IMR-90 (cell line): Measurements from ENCODE around the gene ATP10B. TPM values are rescaled to one million over a fixed set of nuclear protein-coding genes. Genes with fewer than 3 reads are reported as not detected.

Experiments
- ATAC-seq: fragments of 200-7000 bp; cut with Tn5 transposase; 2 replicates; pipeline ENCODE4 v1.9.1; 2020; ENCODE audit warnings: low read depth, mild to moderate bottlenecking, moderate library complexity
- BruUV-seq: library from RNA; stranded (reverse); fragments of 400-500 nt; replicated peaks from 2 replicates; lab custom pipeline; 2021; lab: Mats Ljungman, UMichigan
- CTCF ChIA-PET: fragments of 300-600 bp; formaldehyde crosslinking; extraction: SDS; loops from one replicate; lab custom pipeline; 2021; ENCODE audit warnings: antibody characterized with exemption; lab: Yijun Ruan, JAX
- POLR2A ChIA-PET: fragments of 300-600 bp; sonication (Branson Sonifier 250); formaldehyde crosslinking; loops from one replicate; lab custom pipeline; 2022; ENCODE audit warnings: antibody characterized with exemption; ENCODE audit not compliant: unreplicated experiment; lab: Charles Lee
- DNase-seq: peaks from one replicate; pipeline ENCODE4 v3.0.0; 2013
- H2AFZ ChIP-seq: replicated peaks from 2 replicates; pipeline ENCODE3; 2013; ENCODE audit warnings: low read length, mild to moderate bottlenecking; ENCODE audit not compliant: poor library complexity
- H2AK5ac ChIP-seq: 2 replicates; pipeline ENCODE4 v1.6.1; 2013; ENCODE audit warnings: low read depth, low read length, inconsistent platforms
- H2AK9ac ChIP-seq: replicated peaks from 2 replicates; pipeline ENCODE3; 2013; ENCODE audit warnings: mild to moderate bottlenecking, low read depth, low read length, moderate library complexity; ENCODE audit not compliant: poor library complexity
- H2BK120ac ChIP-seq: 2 replicates; pipeline ENCODE4 v1.6.1; 2013; ENCODE audit warnings: low read depth, low read length, inconsistent platforms
- H2BK15ac ChIP-seq: 3 replicates; pipeline ENCODE4 v1.6.1; 2013; ENCODE audit warnings: low read depth, low read length, inconsistent platforms
- H2BK20ac ChIP-seq: 2 replicates; pipeline ENCODE4 v1.6.1; 2013; ENCODE audit warnings: low read depth, mild to moderate bottlenecking, inconsistent platforms, low read length, moderate library complexity
- H2BK5ac ChIP-seq: 2 replicates; pipeline ENCODE4 v1.6.1; 2013; ENCODE audit warnings: mild to moderate bottlenecking, low read depth, low read length, inconsistent platforms; ENCODE audit not compliant: poor library complexity, severe bottlenecking
- H3K14ac ChIP-seq: replicated peaks from 2 replicates; pipeline ENCODE4 v1.6.1; 2013; ENCODE audit warnings: low read depth, low read length, inconsistent platforms
- H3K18ac ChIP-seq: 2 replicates; pipeline ENCODE4 v1.6.1; 2013; ENCODE audit warnings: low read depth, low read length, control low read depth
- H3K23ac ChIP-seq: 2 replicates; pipeline ENCODE4 v1.6.1; 2013; ENCODE audit warnings: low read depth, low read length, inconsistent platforms
- H3K27ac ChIP-seq: 2 replicates; pipeline ENCODE4 v1.5.1; 2013; ENCODE audit warnings: mild to moderate bottlenecking, control low read depth, low read length; ENCODE audit not compliant: insufficient read depth
- H3K27me3 ChIP-seq: 2 replicates; pipeline ENCODE4 v1.6.1; 2013; ENCODE audit warnings: low read length; ENCODE audit not compliant: control insufficient read depth, insufficient read depth
- H3K36me3 ChIP-seq: 2 replicates; pipeline ENCODE4 v1.6.1; 2013; ENCODE audit warnings: low read length, mixed read lengths; ENCODE audit not compliant: control insufficient read depth, insufficient read depth
- H3K4ac ChIP-seq: 2 replicates; pipeline ENCODE4 v1.6.1; 2013; ENCODE audit warnings: low read depth, low read length, inconsistent platforms
- H3K4me1 ChIP-seq: 2 replicates; pipeline ENCODE4 v1.6.1; 2013; ENCODE audit warnings: low read length, mixed read lengths; ENCODE audit not compliant: control insufficient read depth, insufficient read depth
- H3K4me2 ChIP-seq: 2 replicates; pipeline ENCODE4 v1.6.1; 2013; ENCODE audit warnings: low read depth, mild to moderate bottlenecking, control low read depth, low read length, moderate library complexity
- H3K4me3 ChIP-seq: 2 replicates; pipeline ENCODE4 v1.5.1; 2013; ENCODE audit warnings: low read depth, mild to moderate bottlenecking, control low read depth, low read length, moderate library complexity; ENCODE audit not compliant: insufficient read depth
- H3K56ac ChIP-seq: 2 replicates; pipeline ENCODE4 v1.6.1; 2013; ENCODE audit warnings: low read length, inconsistent platforms; ENCODE audit not compliant: insufficient read depth; ENCODE audit errors: extremely low read depth
- H3K79me1 ChIP-seq, 2 experiments: 2 replicates each; pipeline ENCODE4 v1.6.1; 2013; ENCODE audit warnings: low read length in 2 of 2, inconsistent platforms in 1 of 2, low read depth in 1 of 2
- H3K9ac ChIP-seq: 2 replicates; pipeline ENCODE4 v1.6.1; 2013; ENCODE audit warnings: low read depth, low read length, control low read depth
- H3K9me1 ChIP-seq: 2 replicates; pipeline ENCODE4 v1.6.1; 2013; ENCODE audit warnings: low read length, inconsistent platforms; ENCODE audit not compliant: insufficient read depth
- H3K9me3 ChIP-seq: 2 replicates; pipeline ENCODE4 v1.6.1; 2013; ENCODE audit warnings: low read length; ENCODE audit not compliant: control insufficient read depth, insufficient read depth
- H4K20me1 ChIP-seq: 2 replicates; pipeline ENCODE4 v1.6.1; 2013; ENCODE audit warnings: low read length, inconsistent platforms; ENCODE audit not compliant: insufficient read depth
- H4K5ac ChIP-seq: 2 replicates; pipeline ENCODE4 v1.6.1; 2013; ENCODE audit warnings: mild to moderate bottlenecking, low read depth, low read length, control low read depth
- H4K8ac ChIP-seq, 2 experiments: 2 replicates each; pipeline ENCODE4 v1.6.1; 2013; ENCODE audit warnings: low read depth in 2 of 2, low read length in 2 of 2, control low read depth in 1 of 2, inconsistent platforms in 1 of 2
- H4K91ac ChIP-seq: 2 replicates; pipeline ENCODE4 v1.6.1; 2013; ENCODE audit warnings: low read depth, low read length, inconsistent platforms; ENCODE audit not compliant: insufficient read depth
- CHD1 ChIP-seq: IDR thresholded peaks from 2 replicates; pipeline ENCODE4 v1.6.1; 2012; ENCODE audit warnings: low read depth, low read length, improper control_type of control experiment
- FOS ChIP-seq: fragments of 150-350 bp; IDR thresholded peaks from 2 replicates; pipeline ENCODE4 v1.6.1; 2016; ENCODE audit warnings: low read depth, low read length
- MAFK ChIP-seq: IDR thresholded peaks from 2 replicates; pipeline ENCODE4 v1.6.1; 2012; ENCODE audit warnings: low read depth, low read length, improper control_type of control experiment
- RFX5 ChIP-seq: IDR thresholded peaks from 2 replicates; pipeline ENCODE4 v1.8.0; 2012; ENCODE audit warnings: low read depth, mild to moderate bottlenecking, low read length, moderate library complexity
- WGBS, 2 experiments: methylation state at CpG; one replicate each; pipeline versions ENCODE4 v1.1.5 to v1.1.7; 2013; ENCODE audit warnings: missing lambda C conversion rate in 2 of 2; ENCODE audit not compliant: insufficient read length in 1 of 2; ENCODE audit errors: extremely low coverage in 2 of 2; 5-methylcytosine and 5-hydroxymethylcytosine counted together
- dilution Hi-C: fragments of 300-500 bp; cut with HindIII; formaldehyde crosslinking; loops from one replicate; pipeline ENCODE4 v1.14.3; 2018; ENCODE audit warnings: low sequenced_read_pairs; ENCODE audit not compliant: unreplicated experiment
- in situ Hi-C: fragments of 300-500 bp; cut with MboI; formaldehyde crosslinking; loops from 3 replicates; pipeline ENCODE4 v1.14.3; 2019; ENCODE audit warnings: low sequenced_read_pairs, inconsistent platforms, mixed read lengths
- intact Hi-C: fragments of 100-400 bp; cut with micrococcal nuclease; formaldehyde crosslinking; loops from 2 replicates; pipeline ENCODE4 v1.10.0; 2022
- polyA plus RNA-seq, 3 experiments: library from polyadenylated mRNA; depleted of rRNA; stranded (reverse); fragments of >200 nt; gene quantifications; 2 replicates each; pipeline ENCODE4 v1.2.3, GENCODE V29; 2012; ENCODE audit warnings: low replicate concordance in 1 of 3
- total RNA-seq: library from RNA; depleted of rRNA; stranded (reverse); fragments of >200 nt; gene quantifications from 2 replicates; pipeline ENCODE4 v1.2.3, GENCODE V29; 2012

The ATP10B gene
- total and polyA plus RNA-seq, 2 of the 4 experiments (the other 2 are of a cell fraction), result not detected

- no peak overlapping the region for H3K4me3 ChIP-seq
- no peak overlapping the region for H3K18ac ChIP-seq
- ATAC-seq (no peak), DNase-seq (no peak)
- H3K9me3 ChIP-seq, result peaks cover 18% of the 10 kb centered on the region
- TF ChIP-seq FOS (no peak), CHD1 (no peak), RFX5 (no peak), MAFK (no peak)
- no peak overlapping the region for H3K4me2 ChIP-seq
- no peak overlapping the region for H3K4ac ChIP-seq
- no peaks in the 10 kb centered on the region for H4K20me1 ChIP-seq
- no peak overlapping the region for H3K56ac ChIP-seq
- no peak overlapping the region for H4K91ac ChIP-seq
- no peak overlapping the region for H2BK5ac ChIP-seq
- dilution Hi-C loops (no loop called here), in situ Hi-C loops (no loop called here), intact Hi-C loops (loop anchor here (5.0 kb wide), 1 partner anchor 1812 kb away; no protein-coding TSS in a partner anchor)
- no peak overlapping the region for H3K23ac ChIP-seq
- H2BK15ac ChIP-seq, result no peak overlapping the region
- no peaks in the 10 kb centered on the region for H3K27me3 ChIP-seq
- H3K79me1 ChIP-seq, result no peaks in the 10 kb centered on the region
- no peak overlapping the region for H2AFZ ChIP-seq
- H3K4me1 ChIP-seq, result no peaks in the 10 kb centered on the region
- H3K14ac ChIP-seq, result no peak overlapping the region
- H4K5ac ChIP-seq, result no peak overlapping the region
- H3K9me1 ChIP-seq, result no peaks in the 10 kb centered on the region
- H2BK20ac ChIP-seq, result no peak overlapping the region
- no peaks in the 10 kb centered on the region for H3K36me3 ChIP-seq
- no peak overlapping the region for H2AK5ac ChIP-seq
- no TSS peak for BruUV-seq
- no peak overlapping the region for H3K27ac ChIP-seq
- H2BK120ac ChIP-seq, result no peak overlapping the region
- ChIA-PET CTCF (no interaction called here), POLR2A (no interaction called here)
- H4K8ac ChIP-seq, result no peak overlapping the region
- 59% methylated on average over 6 of the region's 9 CpGs; no CpG with 5 or more reads in 1 of the 2 experiments for WGBS, 2 experiments
- H3K9ac ChIP-seq, result no peak overlapping the region
- H2AK9ac ChIP-seq, result no peak overlapping the region
Observed at GRCh38 chr5:160620401-160620800, 231.6 kb downstream of the ATP10B start.
